Chondrocyte (in vitro differentiated cells): ENCODE results near the gene STAT3. TPM values are rescaled to one million over a fixed set of nuclear protein-coding genes. Genes with fewer than 3 reads are reported as not detected.
A peak's percentile ranks its signal among the peaks of the same experiment; 100 is the strongest.

ENCODE experiments used
- DNase-seq: peaks from one replicate; pipeline ENCODE4 v3.0.0; 2021; ENCODE audit warnings: mixed read lengths, low spot score
- H3K27ac Mint-ChIP-seq: one replicate; pipeline ENCODE4 v1.8.0; 2021; ENCODE audit warnings: mild to moderate bottlenecking, moderate library complexity, mixed read lengths; ENCODE audit not compliant: unreplicated experiment
- H3K27me3 Mint-ChIP-seq: 2 replicates; pipeline ENCODE4 v1.8.0; 2021; ENCODE audit warnings: low read depth, mixed read lengths
- H3K36me3 Mint-ChIP-seq: 2 replicates; pipeline ENCODE4 v1.8.0; 2021; ENCODE audit warnings: low read depth, mixed read lengths
- H3K4me1 Mint-ChIP-seq: 2 replicates; pipeline ENCODE4 v1.8.0; 2021; ENCODE audit warnings: low read depth, mild to moderate bottlenecking, mixed read lengths
- H3K4me3 Mint-ChIP-seq: one replicate; pipeline ENCODE4 v1.8.0; 2021; ENCODE audit warnings: mild to moderate bottlenecking, moderate library complexity, mixed read lengths; ENCODE audit not compliant: unreplicated experiment
- H3K9me3 Mint-ChIP-seq: 2 replicates; pipeline ENCODE4 v1.8.0; 2021; ENCODE audit warnings: low read depth, mixed read lengths
- total RNA-seq: library from RNA; stranded (reverse); gene quantifications from 3 replicates; pipeline ENCODE4 v1.2.1, GENCODE V29; 2021
- TF ChIP-seq, protein P1 (sequence below): fragments of 200-600 bp; sonication (generic); IDR thresholded peaks from 2 replicates; pipeline ENCODE4 v1.5.0; 2021; ENCODE audit warnings: antibody characterized with exemption, mild to moderate bottlenecking, moderate library complexity

The STAT3 gene
- total RNA-seq, 1 donor from 2014 or later, result 164 TPM

DNA sequence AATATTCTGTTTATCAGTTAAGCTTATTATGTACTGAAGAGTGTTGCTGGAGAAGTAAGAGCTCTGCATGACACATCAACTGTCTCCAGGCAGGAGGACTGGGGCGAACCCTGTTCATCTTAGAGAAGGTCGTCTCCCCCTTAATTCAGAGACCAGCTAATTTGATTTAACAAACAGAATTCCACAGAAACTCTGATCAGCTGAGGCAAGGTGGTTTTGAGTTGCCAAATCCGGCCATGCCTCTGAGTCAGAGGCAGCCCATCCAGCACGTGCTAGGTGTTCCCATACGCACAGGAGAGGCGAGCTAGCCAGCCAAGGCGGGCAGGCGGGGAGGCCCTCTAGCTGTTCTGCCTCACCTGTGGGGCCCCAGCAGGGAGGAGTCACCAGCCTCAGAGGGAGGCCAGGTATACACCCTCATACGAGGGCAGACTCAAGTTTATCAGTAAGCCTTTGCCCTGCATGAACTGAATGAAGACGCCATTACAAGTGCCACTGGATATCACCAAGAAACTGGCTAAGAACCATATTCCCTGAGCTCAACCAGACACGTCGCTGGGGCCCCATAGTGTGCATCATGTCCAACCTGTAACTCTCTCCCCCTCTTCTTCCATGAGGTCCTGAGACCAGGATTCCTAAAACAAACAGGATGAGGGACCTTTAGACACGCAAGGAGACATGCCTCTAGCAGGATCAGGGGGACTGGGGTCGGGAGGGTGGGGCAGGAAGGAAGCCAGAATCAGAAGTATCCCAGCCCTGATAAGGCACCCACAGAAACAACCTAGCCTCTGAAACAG is 74.3 kb downstream of the STAT3 start:
- H3K4me1 Mint-ChIP-seq, result peaks cover 7% of the 10 kb centered on the region
- no peak overlapping the region for H3K4me3 Mint-ChIP-seq
- no peak for DNase-seq
- H3K27me3 Mint-ChIP-seq, result no peaks in the 10 kb centered on the region
- H3K36me3 Mint-ChIP-seq, result peaks cover 27% of the 10 kb centered on the region
- TF ChIP-seq, protein P1, sequence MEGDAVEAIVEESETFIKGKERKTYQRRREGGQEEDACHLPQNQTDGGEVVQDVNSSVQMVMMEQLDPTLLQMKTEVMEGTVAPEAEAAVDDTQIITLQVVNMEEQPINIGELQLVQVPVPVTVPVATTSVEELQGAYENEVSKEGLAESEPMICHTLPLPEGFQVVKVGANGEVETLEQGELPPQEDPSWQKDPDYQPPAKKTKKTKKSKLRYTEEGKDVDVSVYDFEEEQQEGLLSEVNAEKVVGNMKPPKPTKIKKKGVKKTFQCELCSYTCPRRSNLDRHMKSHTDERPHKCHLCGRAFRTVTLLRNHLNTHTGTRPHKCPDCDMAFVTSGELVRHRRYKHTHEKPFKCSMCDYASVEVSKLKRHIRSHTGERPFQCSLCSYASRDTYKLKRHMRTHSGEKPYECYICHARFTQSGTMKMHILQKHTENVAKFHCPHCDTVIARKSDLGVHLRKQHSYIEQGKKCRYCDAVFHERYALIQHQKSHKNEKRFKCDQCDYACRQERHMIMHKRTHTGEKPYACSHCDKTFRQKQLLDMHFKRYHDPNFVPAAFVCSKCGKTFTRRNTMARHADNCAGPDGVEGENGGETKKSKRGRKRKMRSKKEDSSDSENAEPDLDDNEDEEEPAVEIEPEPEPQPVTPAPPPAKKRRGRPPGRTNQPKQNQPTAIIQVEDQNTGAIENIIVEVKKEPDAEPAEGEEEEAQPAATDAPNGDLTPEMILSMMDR, result no peak
- H3K27ac Mint-ChIP-seq, result no peak overlapping the region
- no peaks in the 10 kb centered on the region for H3K9me3 Mint-ChIP-seq

DNA sequence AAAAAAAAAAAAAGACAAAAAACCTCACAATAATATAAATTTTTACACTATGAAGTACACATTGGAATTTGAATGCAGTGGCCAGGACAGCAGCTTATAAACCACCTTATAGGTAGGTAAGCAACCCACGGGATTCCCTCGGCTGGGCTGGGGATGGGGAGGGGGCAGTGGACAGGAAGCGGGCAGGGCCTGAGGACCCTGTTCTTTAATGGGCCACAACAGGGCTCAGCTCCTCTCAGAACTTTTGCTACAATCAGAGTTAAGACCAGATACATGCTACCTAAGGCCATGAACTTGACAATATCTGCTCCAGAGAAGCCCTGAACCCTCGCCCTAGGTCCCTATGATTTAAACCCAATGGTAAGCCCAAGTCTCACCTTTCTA is 74.9 kb downstream of the STAT3 start:
- Mint-ChIP-seq H3K4me1 (peaks cover 7% of the 10 kb centered on the region), H3K36me3 (peaks cover 28% of the 10 kb centered on the region), H3K27me3 (no peaks in the 10 kb centered on the region), H3K27ac (no peak overlapping the region), H3K4me3 (no peak overlapping the region), H3K9me3 (no peaks in the 10 kb centered on the region)
- no peak for DNase-seq
- TF ChIP-seq, protein P1, result no peak

DNA sequence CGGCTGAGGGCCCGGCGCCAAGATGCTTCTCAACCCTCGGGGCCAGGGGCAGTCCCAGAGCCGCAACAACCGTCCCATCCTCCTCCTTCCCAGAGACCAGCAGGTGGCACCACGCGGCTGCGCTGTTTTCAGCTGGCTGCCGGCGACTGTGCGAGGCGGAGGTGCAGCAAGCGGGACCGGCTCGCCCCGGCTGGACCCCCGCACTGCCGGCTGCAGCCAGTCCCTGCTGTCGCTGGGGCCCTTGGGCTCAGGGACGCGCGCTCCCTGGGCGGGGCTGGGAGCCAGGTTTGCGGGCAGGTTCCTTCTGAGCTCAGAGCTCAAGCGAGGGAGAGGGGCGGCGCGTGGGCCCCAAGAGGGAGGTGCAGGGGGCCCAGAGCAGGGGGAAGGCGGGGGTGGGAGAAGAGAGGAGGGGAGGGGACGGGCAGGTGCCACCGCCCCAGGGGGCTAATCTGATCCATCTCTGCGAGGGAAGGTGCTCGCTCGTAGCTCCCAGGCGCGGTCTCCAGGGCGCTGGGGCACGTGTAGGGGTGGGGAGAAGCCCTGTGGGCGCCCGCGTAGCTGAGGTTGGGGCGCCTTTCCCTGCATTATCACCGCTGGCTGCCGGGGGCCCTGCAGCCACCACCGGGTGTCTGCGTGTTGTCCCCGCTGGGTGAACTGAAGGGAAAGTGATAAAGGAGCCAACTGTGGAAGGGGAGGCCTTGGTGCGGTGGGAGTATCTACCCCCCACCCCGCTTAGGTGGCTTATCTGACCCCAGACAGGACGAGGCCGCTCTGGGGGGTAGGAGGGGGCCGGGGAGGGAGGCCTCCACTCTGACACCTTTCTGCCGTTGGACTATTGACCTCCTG is 75.7 kb downstream of the STAT3 start:
- H3K27ac Mint-ChIP-seq, result no peak overlapping the region
- no peak overlapping the region for H3K4me3 Mint-ChIP-seq
- TF ChIP-seq, protein P1, result peak; percentile 81
- H3K4me1 Mint-ChIP-seq, result peaks cover 7% of the 10 kb centered on the region
- no peaks in the 10 kb centered on the region for H3K9me3 Mint-ChIP-seq
- no peaks in the 10 kb centered on the region for H3K27me3 Mint-ChIP-seq
- no peak for DNase-seq
- peaks cover 28% of the 10 kb centered on the region for H3K36me3 Mint-ChIP-seq

DNA sequence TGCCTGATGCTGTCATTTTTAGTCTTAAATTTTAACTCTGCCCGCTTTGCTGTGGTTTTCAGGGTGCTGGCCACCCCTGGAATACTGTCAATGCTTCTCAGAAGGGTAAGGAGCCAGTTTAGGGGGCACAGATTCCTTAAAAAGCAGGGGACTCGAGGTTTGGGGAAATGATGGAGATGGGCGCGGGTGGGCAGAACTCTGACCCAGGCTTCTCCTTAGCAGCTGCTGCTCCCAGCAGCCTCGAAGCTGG is 76.3 kb downstream of the STAT3 start:
- DNase-seq, result no peak
- Mint-ChIP-seq H3K27ac (no peak overlapping the region), H3K27me3 (no peaks in the 10 kb centered on the region), H3K4me3 (no peak overlapping the region), H3K4me1 (peaks cover 7% of the 10 kb centered on the region), H3K36me3 (peaks cover 26% of the 10 kb centered on the region), H3K9me3 (no peaks in the 10 kb centered on the region)
- TF ChIP-seq, protein P1, result no peak

DNA sequence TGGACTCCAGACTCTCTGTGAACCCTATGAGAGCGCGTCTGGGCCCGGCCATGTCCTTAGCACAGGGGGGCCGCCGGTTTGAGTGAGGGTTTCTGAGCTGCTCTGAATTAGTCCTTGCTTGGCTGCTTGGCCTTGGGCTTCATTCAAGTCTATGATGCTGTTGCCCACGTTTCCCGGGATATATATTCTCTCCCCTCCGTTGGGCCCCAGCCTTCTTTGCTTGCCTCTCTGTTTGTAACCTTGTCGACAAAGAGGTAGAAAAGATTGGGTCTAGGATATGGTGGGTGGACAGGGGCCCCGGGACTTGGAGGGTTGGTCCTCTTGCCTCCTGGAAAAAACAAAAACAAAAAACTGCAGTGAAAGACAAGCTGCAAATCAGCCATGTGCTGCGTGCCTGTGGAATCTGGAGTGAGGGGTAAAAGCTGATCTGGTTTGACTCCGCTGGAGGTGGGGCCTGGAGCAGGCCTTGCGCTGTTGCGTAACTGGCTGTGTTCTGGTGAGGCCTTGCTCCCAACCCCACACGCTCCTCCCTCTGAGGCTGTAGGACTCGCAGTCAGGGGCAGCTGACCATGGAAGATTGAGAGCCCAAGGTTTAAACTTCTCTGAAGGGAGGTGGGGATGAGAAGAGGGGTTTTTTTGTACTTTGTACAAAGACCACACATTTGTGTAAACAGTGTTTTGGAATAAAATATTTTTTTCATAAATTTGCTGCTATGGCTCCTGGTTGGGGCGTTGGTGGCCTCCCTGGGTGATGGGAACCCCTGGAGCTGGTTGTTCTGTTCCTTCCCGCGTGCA is 76.8 kb downstream of the STAT3 start:
- H3K36me3 Mint-ChIP-seq, result peaks cover 22% of the 10 kb centered on the region
- DNase-seq, result no peak
- no peaks in the 10 kb centered on the region for H3K9me3 Mint-ChIP-seq
- no peak overlapping the region for H3K4me3 Mint-ChIP-seq
- TF ChIP-seq, protein P1, result no peak
- H3K4me1 Mint-ChIP-seq, result peaks cover 7% of the 10 kb centered on the region
- H3K27me3 Mint-ChIP-seq, result no peaks in the 10 kb centered on the region
- peak overlapping the region; percentile 41 for H3K27ac Mint-ChIP-seq
